ENCODE measurements around the gene MSRB1.

- TF ChIP-seq CTCF (IDR thresholded peaks at IDR 0.05; ENCODE audit: insufficient read depth, low read depth, low read length) (no peak), EZH2 (IDR thresholded peaks at IDR 0.05; ENCODE audit: insufficient read depth, low read length) (no peak)
Measured at GRCh38 chr16:1895068-1895467, 47.9 kb downstream of the MSRB1 start.

Data from astrocyte (in vitro differentiated cells and primary cell).